Karpas-422 (cell line): ENCODE data around the gene AVEN. TPM values are rescaled to one million over a fixed set of nuclear protein-coding genes. Genes with fewer than 3 reads are reported as not detected.

ENCODE experiments used
- DNase-seq: peaks from one replicate; pipeline ENCODE4 v3.0.0-alpha.2; 2015
- H2AFZ ChIP-seq: fragments of 200-600 bp; sonication (generic); 2 replicates; pipeline ENCODE4 v1.6.1; 2014; ENCODE audit warnings: antibody characterized with exemption, low read length, mixed read lengths
- H3K27ac ChIP-seq: fragments of 200-600 bp; sonication (generic); 2 replicates; pipeline ENCODE4 v1.5.1; 2014; ENCODE audit warnings: mild to moderate bottlenecking, low read length, moderate library complexity
- H3K27me3 ChIP-seq: fragments of 200-600 bp; sonication (generic); 2 replicates; pipeline ENCODE4 v1.6.1; 2014; ENCODE audit warnings: low read length, mixed read lengths
- H3K36me3 ChIP-seq: fragments of 200-600 bp; sonication (generic); 2 replicates; pipeline ENCODE4 v1.6.1; 2014; ENCODE audit warnings: low read length, mixed read lengths; ENCODE audit not compliant: insufficient read depth
- H3K4me1 ChIP-seq: fragments of 200-600 bp; sonication (generic); 2 replicates; pipeline ENCODE4 v1.6.1; 2014; ENCODE audit warnings: mild to moderate bottlenecking, low read length, mixed read lengths
- H3K4me2 ChIP-seq: fragments of 200-600 bp; sonication (generic); 2 replicates; pipeline ENCODE4 v1.6.1; 2014; ENCODE audit warnings: low read length, low read depth, mild to moderate bottlenecking; ENCODE audit not compliant: poor library complexity, severe bottlenecking
- H3K4me3 ChIP-seq: fragments of 200-600 bp; sonication (generic); 2 replicates; pipeline ENCODE4 v1.5.1; 2014; ENCODE audit warnings: mild to moderate bottlenecking, antibody characterized with exemption, low read length, mixed read lengths
- H3K79me2 ChIP-seq: fragments of 200-600 bp; sonication (generic); 2 replicates; pipeline ENCODE4 v1.6.1; 2014; ENCODE audit warnings: mild to moderate bottlenecking, low read length, mixed read lengths
- H3K9ac ChIP-seq: fragments of 200-600 bp; sonication (generic); 2 replicates; pipeline ENCODE4 v1.6.0; 2014; ENCODE audit warnings: low read length
- H3K9me2 ChIP-seq: fragments of 200-600 bp; sonication (generic), shearing (Covaris generic); replicated peaks from 2 replicates; pipeline ENCODE4 v1.6.0; 2014; ENCODE audit warnings: mild to moderate bottlenecking, low read length, moderate library complexity; ENCODE audit not compliant: insufficient read depth
- H3K9me3 ChIP-seq: fragments of 300-700, 200-600 bp; sonication (generic); 2 replicates; pipeline ENCODE4 v1.6.1; 2014; ENCODE audit warnings: low read length, mixed read lengths
- H4K20me1 ChIP-seq: fragments of 200-600 bp; sonication (generic); 2 replicates; pipeline ENCODE4 v1.6.1; 2014; ENCODE audit warnings: mild to moderate bottlenecking, antibody characterized with exemption, low read length, low read depth; ENCODE audit not compliant: insufficient read depth
- total RNA-seq: library from RNA; depleted of rRNA; stranded (reverse); fragments of >200 nt; shearing (Covaris generic); gene quantifications from 2 replicates; pipeline ENCODE4 v1.2.3, GENCODE V29; 2014; ENCODE audit warnings: low replicate concordance

The AVEN gene
- total RNA-seq, 1 experiment from 2014 or later, result 4.6 TPM

- no peaks in the 10 kb centered on the region for H3K79me2 ChIP-seq
- H3K27me3 ChIP-seq, result no peaks in the 10 kb centered on the region
- DNase-seq, result no peak
- H3K9me3 ChIP-seq, result no peaks in the 10 kb centered on the region
- H3K9me2 ChIP-seq, result no peaks in the 10 kb centered on the region
- H3K4me2 ChIP-seq, result no peak overlapping the region
- H3K27ac ChIP-seq, result no peak overlapping the region
- no peak overlapping the region for H3K9ac ChIP-seq
- H3K4me3 ChIP-seq, result no peak overlapping the region
- peaks cover 32% of the 10 kb centered on the region for H4K20me1 ChIP-seq
- no peak overlapping the region for H2AFZ ChIP-seq
- H3K36me3 ChIP-seq, result no peaks in the 10 kb centered on the region
- H3K4me1 ChIP-seq, result peaks cover 9% of the 10 kb centered on the region
These were observed 67.2 kb downstream of the AVEN start for GRCh38 chr15:33971811-33972210.

- H3K27me3 ChIP-seq, result no peaks in the 10 kb centered on the region
- H3K4me1 ChIP-seq, result peaks cover 2% of the 10 kb centered on the region
- H3K4me2 ChIP-seq, result no peak overlapping the region
- peaks cover 39% of the 10 kb centered on the region for H4K20me1 ChIP-seq
- no peak overlapping the region for H3K4me3 ChIP-seq
- no peaks in the 10 kb centered on the region for H3K79me2 ChIP-seq
- H2AFZ ChIP-seq, result no peak overlapping the region
- H3K9me2 ChIP-seq, result no peaks in the 10 kb centered on the region
- no peaks in the 10 kb centered on the region for H3K9me3 ChIP-seq
- no peaks in the 10 kb centered on the region for H3K36me3 ChIP-seq
- no peak overlapping the region for H3K27ac ChIP-seq
- no peak for DNase-seq
- H3K9ac ChIP-seq, result no peak overlapping the region
These were observed 70.2 kb downstream of the AVEN start for GRCh38 chr15:33968821-33969220.

GRCh38 chr15:33968224-33968623 is 70.8 kb downstream of the AVEN start, which contains the start of gene CHRM5:
Gene CHRM5 (plus strand): TSS chr15:33968497. CDS start chr15:34062718, 94,221 bp downstream.
- Histone ChIP-seq H2AFZ (no peak within 1 kb of the TSS), H3K9ac (no peak within 1 kb of the TSS), H3K9me3 (no peaks in the 10 kb centered on the region), H3K36me3 (no peaks in the 10 kb centered on the region), H3K4me3 (no peak within 1 kb of the TSS), H3K79me2 (no peaks in the 10 kb centered on the region), H4K20me1 (peaks cover 36% of the 10 kb centered on the region), H3K27ac (no peak within 1 kb of the TSS), H3K27me3 (no peaks in the 10 kb centered on the region), H3K4me1 (no peaks in the 10 kb centered on the region), H3K9me2 (no peaks in the 10 kb centered on the region), H3K4me2 (no peak within 1 kb of the TSS)
- no peak for DNase-seq

- H3K36me3 ChIP-seq, result no peaks in the 10 kb centered on the region
These were observed 74.4 kb downstream of the AVEN start for GRCh38 chr15:33964665-33965040.

GRCh38 chr15:33963831-33964664 is 75.0 kb downstream of the AVEN start:
- no peak overlapping the region for H3K4me3 ChIP-seq
- no peaks in the 10 kb centered on the region for H3K27me3 ChIP-seq
- H2AFZ ChIP-seq, result no peak overlapping the region
- no peaks in the 10 kb centered on the region for H3K9me3 ChIP-seq
- H3K9me2 ChIP-seq, result no peaks in the 10 kb centered on the region
- H3K27ac ChIP-seq, result no peak overlapping the region
- no peak overlapping the region for H3K9ac ChIP-seq
- no peaks in the 10 kb centered on the region for H3K36me3 ChIP-seq
- H3K79me2 ChIP-seq, result no peaks in the 10 kb centered on the region
- no peak overlapping the region for H3K4me2 ChIP-seq
- H4K20me1 ChIP-seq, result peaks cover 30% of the 10 kb centered on the region
- no peaks in the 10 kb centered on the region for H3K4me1 ChIP-seq
- peak; percentile 73 for DNase-seq

More at GRCh38 chr15:33964665-33965040, 74.4 kb downstream of the AVEN start:
- Histone ChIP-seq H3K4me2 (no peak overlapping the region), H2AFZ (no peak overlapping the region), H3K4me1 (no peaks in the 10 kb centered on the region), H3K27me3 (no peaks in the 10 kb centered on the region), H3K9me2 (no peaks in the 10 kb centered on the region), H3K4me3 (no peak overlapping the region), H4K20me1 (peaks cover 27% of the 10 kb centered on the region), H3K27ac (no peak overlapping the region), H3K9me3 (no peaks in the 10 kb centered on the region), H3K79me2 (no peaks in the 10 kb centered on the region), H3K9ac (no peak overlapping the region)
- DNase-seq, result no peak

- DNase-seq, result peak; percentile 34
- H3K79me2 ChIP-seq, result no peaks in the 10 kb centered on the region
- H3K4me1 ChIP-seq, result no peaks in the 10 kb centered on the region
- no peaks in the 10 kb centered on the region for H3K36me3 ChIP-seq
- H3K27ac ChIP-seq, result no peak overlapping the region
- no peak overlapping the region for H3K9ac ChIP-seq
- H3K4me2 ChIP-seq, result no peak overlapping the region
- peaks cover 25% of the 10 kb centered on the region for H4K20me1 ChIP-seq
- H3K9me2 ChIP-seq, result no peaks in the 10 kb centered on the region
- H3K4me3 ChIP-seq, result no peak overlapping the region
- no peaks in the 10 kb centered on the region for H3K9me3 ChIP-seq
- H3K27me3 ChIP-seq, result no peaks in the 10 kb centered on the region
- no peak overlapping the region for H2AFZ ChIP-seq
These were observed 78.5 kb downstream of the AVEN start for GRCh38 chr15:33960549-33960935.

GRCh38 chr15:33959844-33960548 is 79.0 kb downstream of the AVEN start:
- Histone ChIP-seq H3K9me3 (no peaks in the 10 kb centered on the region), H3K79me2 (no peaks in the 10 kb centered on the region), H4K20me1 (peaks cover 25% of the 10 kb centered on the region), H3K9ac (no peak overlapping the region), H3K27ac (no peak overlapping the region), H3K27me3 (no peaks in the 10 kb centered on the region), H3K4me3 (no peak overlapping the region), H3K4me2 (no peak overlapping the region), H3K9me2 (no peaks in the 10 kb centered on the region), H3K36me3 (no peaks in the 10 kb centered on the region), H2AFZ (no peak overlapping the region), H3K4me1 (no peaks in the 10 kb centered on the region)
- peak; percentile 49 for DNase-seq

GRCh38 chr15:33956397-33956796 is 82.6 kb downstream of the AVEN start:
- no peaks in the 10 kb centered on the region for H3K4me1 ChIP-seq
- no peak overlapping the region for H3K9ac ChIP-seq
- H3K36me3 ChIP-seq, result no peaks in the 10 kb centered on the region
- peak; percentile 28 for DNase-seq
- no peaks in the 10 kb centered on the region for H3K9me2 ChIP-seq
- no peak overlapping the region for H3K4me2 ChIP-seq
- no peaks in the 10 kb centered on the region for H3K9me3 ChIP-seq
- no peaks in the 10 kb centered on the region for H3K27me3 ChIP-seq
- H2AFZ ChIP-seq, result no peak overlapping the region
- no peak overlapping the region for H3K4me3 ChIP-seq
- H3K79me2 ChIP-seq, result no peaks in the 10 kb centered on the region
- peaks cover 27% of the 10 kb centered on the region for H4K20me1 ChIP-seq
- H3K27ac ChIP-seq, result no peak overlapping the region
